H1 (cell line): ENCODE measurements around the gene RCBTB2. TPM values are rescaled to one million over a fixed set of nuclear protein-coding genes. Genes with fewer than 3 reads are reported as not detected.

Experiments used
- CTCF ChIA-PET: fragments of 300-600 bp; sonication (Branson Sonifier 250); formaldehyde crosslinking; loops from one replicate; lab custom pipeline; 2021; ENCODE audit not compliant: partially characterized antibody; lab: Charles Lee
- POLR2A ChIA-PET: fragments of 300-600 bp; sonication (Branson Sonifier 250); formaldehyde crosslinking; loops from one replicate; lab custom pipeline; 2021; ENCODE audit warnings: inconsistent platforms; ENCODE audit not compliant: partially characterized antibody; lab: Charles Lee
- DNase-seq, 2 experiments: peaks; one replicate each; pipeline versions ENCODE4 v3.0.0 to v3.0.0-alpha.2; 2010 to 2022; ENCODE audit warnings: low spot score in 2 of 2, low read depth in 1 of 2, mixed read lengths in 1 of 2
- FAIRE-seq: peaks from 2 replicates; lab custom pipeline; 2011; peaks lifted over from hg19 to GRCh38; lab: Jason Lieb, UNC
- H2AFZ ChIP-seq: 2 replicates; pipeline ENCODE4 v1.8.1; 2012; ENCODE audit warnings: low read length, inconsistent platforms
- H2AK5ac ChIP-seq: 2 replicates; pipeline ENCODE4 v1.6.1; 2013; ENCODE audit warnings: low read depth, low read length
- H2BK120ac ChIP-seq: replicated peaks from 2 replicates; pipeline ENCODE3; 2013; ENCODE audit warnings: low read depth, low read length, inconsistent platforms
- H2BK12ac ChIP-seq: 2 replicates; pipeline ENCODE4 v1.6.1; 2013; ENCODE audit warnings: low read depth, low read length
- H2BK15ac ChIP-seq: 2 replicates; pipeline ENCODE4 v1.6.1; 2013; ENCODE audit warnings: low read length
- H2BK20ac ChIP-seq: 2 replicates; pipeline ENCODE4 v1.6.1; 2013; ENCODE audit warnings: low read length
- H2BK5ac ChIP-seq: 2 replicates; pipeline ENCODE4 v1.6.1; 2013; ENCODE audit warnings: low read depth, low read length
- H3K14ac ChIP-seq: 2 replicates; pipeline ENCODE4 v1.6.1; 2013; ENCODE audit warnings: inconsistent platforms; ENCODE audit not compliant: insufficient read length
- H3K18ac ChIP-seq: 2 replicates; pipeline ENCODE4 v1.6.1; 2013; ENCODE audit warnings: low read length; ENCODE audit errors: extremely low read depth
- H3K23ac ChIP-seq: 2 replicates; pipeline ENCODE4 v1.6.1; 2013; ENCODE audit warnings: inconsistent platforms; ENCODE audit not compliant: insufficient read length
- H3K23me2 ChIP-seq: 2 replicates; pipeline ENCODE4 v1.6.1; 2013; ENCODE audit warnings: low read depth, low read length
- H3K27ac ChIP-seq: 2 replicates; pipeline ENCODE4 v1.6.1; 2011; ENCODE audit warnings: low read depth, low read length, inconsistent platforms
- H3K27me3 ChIP-seq, 4 experiments: replicated peaks in 1 of 4; 1 replicate in 1 of 4; 2 replicates in 3 of 4; pipeline versions ENCODE4 v1.6.1 to v1.8.1; 2011 to 2013; ENCODE audit warnings: low read length in 3 of 4, mild to moderate bottlenecking in 3 of 4, inconsistent platforms in 2 of 4, mixed read lengths in 2 of 4, moderate library complexity in 1 of 4; ENCODE audit not compliant: control insufficient read depth in 3 of 4, insufficient read depth in 3 of 4; ENCODE audit errors: extremely low read depth in 1 of 4
- H3K36me3 ChIP-seq, 4 experiments: 2 replicates each; pipeline versions ENCODE4 v1.6.1 to v1.8.1; 2011 to 2013; ENCODE audit warnings: mild to moderate bottlenecking in 4 of 4, low read length in 3 of 4, moderate library complexity in 2 of 4, control low read depth in 1 of 4, inconsistent platforms in 1 of 4; ENCODE audit not compliant: insufficient read depth in 4 of 4, control insufficient read depth in 2 of 4
- H3K4ac ChIP-seq: replicated peaks from 2 replicates; pipeline ENCODE3; 2013; ENCODE audit warnings: low read length, low read depth, mixed read lengths, inconsistent platforms; ENCODE audit not compliant: insufficient read length
- H3K4me1 ChIP-seq, 4 experiments: replicated peaks in 1 of 4; 1 replicate in 1 of 4; 2 replicates in 3 of 4; pipeline versions ENCODE4 v1.6.1 to v1.8.1; 2011 to 2013; ENCODE audit warnings: low read length in 3 of 4, inconsistent platforms in 2 of 4, mixed read lengths in 1 of 4; ENCODE audit not compliant: insufficient read depth in 4 of 4, control insufficient read depth in 3 of 4
- H3K4me2 ChIP-seq, 2 experiments: 2 replicates each; pipeline versions ENCODE4 v1.6.1 to v1.8.1; 2011 to 2013; ENCODE audit warnings: low read depth in 2 of 2, low read length in 2 of 2, control low read depth in 1 of 2, inconsistent platforms in 1 of 2, mild to moderate bottlenecking in 1 of 2; ENCODE audit not compliant: insufficient read depth in 1 of 2
- H3K4me3 ChIP-seq, 4 experiments: fragments of 200-600, 300-600 bp in 1 of 4; sonication (generic), shearing (Covaris generic), sonication (Bioruptor Twin) in 1 of 4; 2 replicates each; pipeline versions ENCODE4 v1.5.1 to v1.8.1; 2011 to 2016; ENCODE audit warnings: low read length in 4 of 4, low read depth in 3 of 4, control low read depth in 2 of 4, inconsistent platforms in 2 of 4, mild to moderate bottlenecking in 2 of 4, mixed read lengths in 1 of 4, moderate library complexity in 1 of 4; ENCODE audit not compliant: insufficient read depth in 2 of 4; ENCODE audit errors: extremely low read depth in 1 of 4
- H3K56ac ChIP-seq: replicated peaks from 2 replicates; pipeline ENCODE3; 2013; ENCODE audit warnings: low read depth, mild to moderate bottlenecking, mixed read lengths, low read length, inconsistent platforms; ENCODE audit not compliant: insufficient read length
- H3K79me1 ChIP-seq: 2 replicates; pipeline ENCODE4 v1.6.1; 2013; ENCODE audit warnings: low read depth, low read length, control low read depth
- H3K79me2 ChIP-seq, 2 experiments: 2 replicates each; pipeline versions ENCODE4 v1.6.1 to v1.8.1; 2012 to 2013; ENCODE audit warnings: low read length in 2 of 2, mild to moderate bottlenecking in 2 of 2, inconsistent platforms in 1 of 2; ENCODE audit not compliant: insufficient read depth in 2 of 2, control insufficient read depth in 1 of 2
- H3K9ac ChIP-seq, 4 experiments: replicated peaks in 1 of 4; 1 replicate in 1 of 4; 2 replicates in 3 of 4; pipeline versions ENCODE4 v1.6.1 to v1.8.1; 2011 to 2013; ENCODE audit warnings: low read depth in 3 of 4, low read length in 3 of 4, control low read depth in 2 of 4, mild to moderate bottlenecking in 2 of 4, moderate library complexity in 2 of 4, inconsistent platforms in 1 of 4; ENCODE audit errors: extremely low read depth in 1 of 4
- H3K9me3 ChIP-seq, 2 experiments: 2 replicates each; pipeline versions ENCODE4 v1.6.1 to v1.8.1; 2012 to 2013; ENCODE audit warnings: mild to moderate bottlenecking in 2 of 2, moderate library complexity in 2 of 2, control low read depth in 1 of 2, inconsistent platforms in 1 of 2, low read depth in 1 of 2, low read length in 1 of 2, mixed read lengths in 1 of 2; ENCODE audit not compliant: insufficient read depth in 2 of 2
- H4K20me1 ChIP-seq, 2 experiments: replicated peaks in 1 of 2; 2 replicates each; pipeline versions ENCODE3 to v1.8.1; 2011 to 2013; ENCODE audit warnings: inconsistent platforms in 2 of 2, low read length in 2 of 2, mild to moderate bottlenecking in 1 of 2; ENCODE audit not compliant: insufficient read depth in 2 of 2, control insufficient read depth in 1 of 2
- H4K5ac ChIP-seq: 2 replicates; pipeline ENCODE4 v1.6.1; 2013; ENCODE audit warnings: low read length, low read depth, mixed read lengths, inconsistent platforms; ENCODE audit not compliant: insufficient read length
- H4K8ac ChIP-seq: 2 replicates; pipeline ENCODE4 v1.8.0; 2013; ENCODE audit warnings: mild to moderate bottlenecking, moderate library complexity, low read length, inconsistent platforms; ENCODE audit not compliant: insufficient read depth; ENCODE audit errors: extremely low read depth
- H4K91ac ChIP-seq: replicated peaks from 2 replicates; pipeline ENCODE3; 2013; ENCODE audit warnings: low read length, mixed read lengths, inconsistent platforms; ENCODE audit not compliant: insufficient read length
- SP2 ChIP-seq: IDR thresholded peaks from 2 replicates; pipeline ENCODE4 v1.6.1; 2012; ENCODE audit warnings: mild to moderate bottlenecking, low read length, inconsistent platforms
- WGBS, 2 experiments: shearing (Covaris generic) in 1 of 2; methylation state at CpG; one replicate each; pipeline versions ENCODE4 v1.1.6 to v1.1.7; 2013 to 2015; ENCODE audit warnings: low lambda C conversion rate in 2 of 2, mixed read lengths in 2 of 2, inconsistent platforms in 1 of 2, low coverage in 1 of 2, missing lambda C conversion rate in 1 of 2; ENCODE audit not compliant: insufficient replicate concordance in 2 of 2, insufficient coverage in 1 of 2, insufficient read length in 1 of 2; ENCODE audit errors: extremely low coverage in 1 of 2, missing lambda C conversion rate in 1 of 2; 5-methylcytosine and 5-hydroxymethylcytosine counted together
- polyA plus RNA-seq, 7 experiments: library from polyadenylated mRNA; depleted of rRNA in 3 of 7; stranded (reverse) in 5 of 7; unstranded in 2 of 7; fragments of >200 nt in 5 of 7; fragments of 200-250 nt in 2 of 7; gene quantifications; 1 replicate in 5 of 7; 2 replicates in 1 of 7; 4 replicates in 1 of 7; pipeline versions ENCODE4 v1.2.1 to v1.2.3, GENCODE V29; 2011 to 2013; ENCODE audit warnings: missing spikeins in 2 of 7, mixed read lengths in 2 of 7
- total RNA-seq: library from RNA; stranded (reverse); fragmentation: NEBNext Ultra II Directional; extraction: Animal tissue kit (Norgen Biotek cat#: 25700); gene quantifications from 2 replicates; pipeline ENCODE4 v1.2.1, GENCODE V29; 2021

Gene RCBTB2
- total and polyA plus RNA-seq, 2 of the 8 experiments (the other 6 are each of a cell fraction or from before 2014, with no cell fraction given) = 5.2 to 8.4 TPM

- Histone ChIP-seq H2BK20ac (no peak overlapping the region), H3K79me1 (no peaks in the 10 kb centered on the region), H2BK120ac (no peak overlapping the region), H4K20me1 (no peaks in the 10 kb centered on the region), H3K56ac (no peak overlapping the region), H2BK15ac (no peak overlapping the region), H3K14ac (no peak overlapping the region), H3K4ac (no peak overlapping the region), H3K9ac (no peak overlapping the region), H4K5ac (no peak overlapping the region), H3K4me3 (no peak overlapping the region), H2AFZ (no peak overlapping the region), H4K91ac (no peak overlapping the region), H4K8ac (no peak overlapping the region), H3K23ac (no peak overlapping the region), H3K27me3 (no peaks in the 10 kb centered on the region), H2BK12ac (no peak overlapping the region), H2AK5ac (no peak overlapping the region), H3K9me3 (no peaks in the 10 kb centered on the region), H2BK5ac (no peak overlapping the region), H3K18ac (no peak overlapping the region), H3K4me1 (no peaks in the 10 kb centered on the region; a peak in 1 of 7 replicates), H3K4me2 (no peak overlapping the region), H3K27ac (no peak overlapping the region), H3K36me3 (no peaks in the 10 kb centered on the region), H3K79me2 (no peaks in the 10 kb centered on the region), H3K23me2 (no peaks in the 10 kb centered on the region)
- ChIA-PET CTCF (interaction anchor here (1.0 to 1.6 kb wide), 3 partner anchors 12 to 18 kb away, joined by 3 to 4 read pairs (median 4); no protein-coding TSS in a partner anchor), POLR2A (no interaction called here)
- 84% methylated on average over 3 of the region's 3 CpGs; no CpG with 5 or more reads in 1 of the 2 experiments for WGBS, 2 experiments
- TF ChIP-seq SP2 = no peak
- DNase-seq (no peak), FAIRE-seq (no peak)
Measured at GRCh38 chr13:48564056-48564455, 31.2 kb upstream of the RCBTB2 start.
